ENCODE measurements around the gene ARRB2.

The ARRB2 gene

GRCh38 chr17:4733073-4733531 lies 22.7 kb downstream of the ARRB2 start:
- Histone ChIP-seq H3F3A (ENCODE audit: insufficient read depth) (no peaks in the 10 kb centered on the region), H3K9ac (ENCODE audit: low read length) (no peak overlapping the region), H3K9me3 (ENCODE audit: insufficient read depth, low read length) (no peaks in the 10 kb centered on the region), H3K27me3 (ENCODE audit: low read length) (no peaks in the 10 kb centered on the region), H3K36me3 (ENCODE audit: low read length) (no peaks in the 10 kb centered on the region), H3K79me2 (ENCODE audit: insufficient read depth, low read length) (no peaks in the 10 kb centered on the region), H3K27ac (ENCODE audit: low read depth, low read length) (0 out of 2 replicates have a peak overlapping the region, but pooled peaks have one; percentile 16), H3K4me3 (ENCODE audit: insufficient read depth, low read length, poor library complexity, severe bottlenecking) (no peak overlapping the region), H4K20me1 (ENCODE audit: low read depth, low read length) (no peaks in the 10 kb centered on the region), H3K4me2 (ENCODE audit: low read depth, low read length, poor library complexity, severe bottlenecking) (peak overlapping the region; percentile 89), H3K9me2 (replicated peaks; ENCODE audit: insufficient read depth, low read length) (no peaks in the 10 kb centered on the region), H2AFZ (ENCODE audit: low read depth, low read length, severe bottlenecking) (no peak overlapping the region)
- TF ChIP-seq CTCF (IDR thresholded peaks at IDR 0.05; ENCODE audit: insufficient read depth, low read length, poor library complexity, severe bottlenecking) (peak; percentile 18), EZH2phosphoT487 (conservative IDR thresholded peaks at IDR 0.05; ENCODE audit: low read length) (no peak)

GRCh38 chr17:4734857-4735475 lies 24.5 kb downstream of the ARRB2 start:
- no peak overlapping the region for H3K4me3 ChIP-seq (ENCODE audit: insufficient read depth, low read length, poor library complexity, severe bottlenecking)
- H3K9me2 ChIP-seq (replicated peaks; ENCODE audit: insufficient read depth, low read length) = no peaks in the 10 kb centered on the region
- H3K27me3 ChIP-seq (ENCODE audit: low read length) = no peaks in the 10 kb centered on the region
- no peaks in the 10 kb centered on the region for H4K20me1 ChIP-seq (ENCODE audit: low read depth, low read length)
- H3K4me2 ChIP-seq (ENCODE audit: low read depth, low read length, poor library complexity, severe bottlenecking) = no peak overlapping the region
- no peaks in the 10 kb centered on the region for H3F3A ChIP-seq (ENCODE audit: insufficient read depth)
- H3K36me3 ChIP-seq (ENCODE audit: low read length) = no peaks in the 10 kb centered on the region
- no peak overlapping the region for H2AFZ ChIP-seq (ENCODE audit: low read depth, low read length, severe bottlenecking)
- H3K9ac ChIP-seq (ENCODE audit: low read length) = no peak overlapping the region
- H3K9me3 ChIP-seq (ENCODE audit: insufficient read depth, low read length) = no peaks in the 10 kb centered on the region
- no peaks in the 10 kb centered on the region for H3K79me2 ChIP-seq (ENCODE audit: insufficient read depth, low read length)
- TF ChIP-seq CTCF (IDR thresholded peaks at IDR 0.05; ENCODE audit: insufficient read depth, low read length, poor library complexity, severe bottlenecking) (no peak), EZH2phosphoT487 (conservative IDR thresholded peaks at IDR 0.05; ENCODE audit: low read length) (no peak)
- H3K27ac ChIP-seq (ENCODE audit: low read depth, low read length) = no peak overlapping the region

- Histone ChIP-seq H3K36me3 (ENCODE audit: low read length) (no peaks in the 10 kb centered on the region), H3K9me3 (ENCODE audit: insufficient read depth, low read length) (no peaks in the 10 kb centered on the region), H3K27ac (ENCODE audit: low read depth, low read length) (no peak overlapping the region), H3F3A (ENCODE audit: insufficient read depth) (no peaks in the 10 kb centered on the region), H3K9ac (ENCODE audit: low read length) (no peak overlapping the region), H3K9me2 (replicated peaks; ENCODE audit: insufficient read depth, low read length) (no peaks in the 10 kb centered on the region), H3K4me3 (ENCODE audit: insufficient read depth, low read length, poor library complexity, severe bottlenecking) (no peak overlapping the region), H3K79me2 (ENCODE audit: insufficient read depth, low read length) (no peaks in the 10 kb centered on the region), H2AFZ (ENCODE audit: low read depth, low read length, severe bottlenecking) (no peak overlapping the region), H4K20me1 (ENCODE audit: low read depth, low read length) (no peaks in the 10 kb centered on the region), H3K27me3 (ENCODE audit: low read length) (no peaks in the 10 kb centered on the region), H3K4me2 (ENCODE audit: low read depth, low read length, poor library complexity, severe bottlenecking) (no peak overlapping the region)
- no peak for TF ChIP-seq CTCF (IDR thresholded peaks at IDR 0.05; ENCODE audit: insufficient read depth, low read length, poor library complexity, severe bottlenecking)
These were observed 25.6 kb downstream of the ARRB2 start for GRCh38 chr17:4735876-4736651.
